OCI-LY7 (cell line): ENCODE data around the gene SMOC2.

Experiments used
- CTCF ChIP-seq: fragments of 200-600 bp; sonication (generic); conservative IDR thresholded peaks from 2 replicates; pipeline ENCODE4 v1.5.1; 2014; ENCODE audit warnings: mild to moderate bottlenecking, antibody characterized with exemption, low read length, moderate library complexity, mixed read lengths
- EZH2phosphoT487 ChIP-seq: fragments of 200-600 bp; sonication (generic); IDR thresholded peaks from 2 replicates; pipeline ENCODE4 v1.6.1; 2018; ENCODE audit warnings: low read depth, borderline replicate concordance, mild to moderate bottlenecking, mixed run types, antibody characterized with exemption, low read length, moderate library complexity, mixed read lengths

GRCh38 chr6:168700880-168701279 lies 259.9 kb downstream of the SMOC2 start:
- TF ChIP-seq CTCF (no peak), EZH2phosphoT487 (no peak)
